ENCODE measurements around the gene GRIN2A. TPM values are rescaled to one million over a fixed set of nuclear protein-coding genes. Genes with fewer than 3 reads are reported as not detected.

Gene GRIN2A
- total and polyA plus RNA-seq, 10 donors: under 0.01 to 0.10 (median 0.03) TPM; not detected in 7

DNA sequence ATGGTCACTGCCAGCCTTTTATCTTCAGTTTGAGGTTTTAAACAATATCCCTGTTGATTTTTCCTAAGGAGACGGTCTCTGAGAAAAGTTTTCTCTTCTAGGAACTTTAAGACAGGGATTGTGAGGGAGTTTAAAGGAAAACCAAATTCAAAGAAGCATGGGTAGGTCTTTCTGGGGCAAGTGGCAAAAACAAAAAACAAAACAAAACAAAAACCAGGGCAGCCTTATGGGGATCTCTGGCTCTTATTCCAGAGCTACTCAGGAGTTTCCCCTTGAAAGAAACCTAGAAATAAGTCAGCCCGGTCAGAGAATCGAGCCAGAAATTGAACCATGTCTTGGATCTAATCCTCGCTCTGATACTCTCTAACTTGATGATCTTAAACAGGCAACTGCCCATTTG, 424.5 kb downstream of the GRIN2A start:
- Histone ChIP-seq H3K9me3 (no peaks in the 10 kb centered on the region), H3K4me1 (no peaks in the 10 kb centered on the region), H3K27me3 (replicated peaks in 1 of 7) (no peaks in the 10 kb centered on the region), H3K4me3 (no peak overlapping the region), H3K27ac (no peak overlapping the region), H3K36me3 (no peaks in the 10 kb centered on the region)
- WGBS, 5 donors: 70 to 88% (median 85%) methylated on average over 4 of the region's 4 CpGs
- intact Hi-C loops (cut with DNase I; ENCODE audit: low total_unique reads): no loop called here
- no peak for DNase-seq
- no peak for TF ChIP-seq POLR2AphosphoS5 (IDR thresholded peaks at IDR 0.05)
- TF ChIP-seq, protein P1, sequence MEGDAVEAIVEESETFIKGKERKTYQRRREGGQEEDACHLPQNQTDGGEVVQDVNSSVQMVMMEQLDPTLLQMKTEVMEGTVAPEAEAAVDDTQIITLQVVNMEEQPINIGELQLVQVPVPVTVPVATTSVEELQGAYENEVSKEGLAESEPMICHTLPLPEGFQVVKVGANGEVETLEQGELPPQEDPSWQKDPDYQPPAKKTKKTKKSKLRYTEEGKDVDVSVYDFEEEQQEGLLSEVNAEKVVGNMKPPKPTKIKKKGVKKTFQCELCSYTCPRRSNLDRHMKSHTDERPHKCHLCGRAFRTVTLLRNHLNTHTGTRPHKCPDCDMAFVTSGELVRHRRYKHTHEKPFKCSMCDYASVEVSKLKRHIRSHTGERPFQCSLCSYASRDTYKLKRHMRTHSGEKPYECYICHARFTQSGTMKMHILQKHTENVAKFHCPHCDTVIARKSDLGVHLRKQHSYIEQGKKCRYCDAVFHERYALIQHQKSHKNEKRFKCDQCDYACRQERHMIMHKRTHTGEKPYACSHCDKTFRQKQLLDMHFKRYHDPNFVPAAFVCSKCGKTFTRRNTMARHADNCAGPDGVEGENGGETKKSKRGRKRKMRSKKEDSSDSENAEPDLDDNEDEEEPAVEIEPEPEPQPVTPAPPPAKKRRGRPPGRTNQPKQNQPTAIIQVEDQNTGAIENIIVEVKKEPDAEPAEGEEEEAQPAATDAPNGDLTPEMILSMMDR (IDR thresholded peaks at IDR 0.05 in 8 of 11, conservative IDR thresholded peaks at IDR 0.05 in 3 of 11): no peak
- TF ChIP-seq POLR2A (IDR thresholded peaks at IDR 0.05): no peak

DNA sequence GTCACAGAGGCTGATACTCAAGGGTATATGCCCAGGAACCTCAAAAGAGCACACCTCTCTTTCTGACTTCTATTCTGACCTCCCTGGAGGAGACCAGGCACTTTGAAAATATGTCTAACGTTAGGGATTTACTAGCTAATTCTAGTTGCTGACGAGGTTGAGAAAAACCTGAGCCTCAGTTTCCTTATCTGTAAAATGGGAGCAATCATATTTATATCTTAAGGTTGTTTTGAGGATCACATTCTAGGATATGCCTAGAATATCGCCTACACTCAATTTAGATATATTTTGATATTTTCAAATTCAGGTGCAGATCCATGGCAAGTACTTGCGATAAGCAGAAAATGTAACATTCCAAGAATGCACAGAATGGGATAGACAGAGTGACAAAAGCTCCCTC, 425.8 kb downstream of the GRIN2A start:
- intact Hi-C loops (cut with DNase I; ENCODE audit: low total_unique reads): no loop called here
- TF ChIP-seq, protein P1 (IDR thresholded peaks at IDR 0.05 in 8 of 11, conservative IDR thresholded peaks at IDR 0.05 in 3 of 11): no peak
- TF ChIP-seq POLR2AphosphoS5 (IDR thresholded peaks at IDR 0.05): no peak
- TF ChIP-seq POLR2A (IDR thresholded peaks at IDR 0.05): no peak
- DNase-seq: no peak
- Histone ChIP-seq H3K27ac (no peak overlapping the region), H3K36me3 (no peaks in the 10 kb centered on the region), H3K4me3 (no peak overlapping the region), H3K4me1 (no peaks in the 10 kb centered on the region), H3K9me3 (no peaks in the 10 kb centered on the region), H3K27me3 (replicated peaks in 1 of 7) (no peaks in the 10 kb centered on the region)
- WGBS, 5 donors: 76 to 90% (median 87%) methylated on average over 4 of the region's 4 CpGs

DNA sequence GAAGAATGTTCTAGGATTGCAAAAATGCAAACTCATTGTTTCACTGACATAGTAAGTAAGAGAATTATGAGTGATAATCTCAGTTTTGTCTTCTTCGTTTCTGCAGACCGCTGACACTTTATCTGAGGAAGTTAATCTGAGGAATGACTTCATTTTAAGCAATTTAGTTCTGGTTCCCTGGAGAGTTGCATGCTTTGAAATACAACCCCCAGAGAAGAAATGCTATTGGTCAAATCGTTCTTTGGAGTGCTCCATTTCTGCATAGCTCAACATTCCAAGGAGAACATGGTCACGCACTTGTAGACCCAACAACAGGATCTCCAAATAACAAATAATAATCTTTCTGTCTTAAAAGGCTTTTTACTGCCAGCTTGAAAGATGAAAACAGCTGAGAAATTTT, 427.1 kb downstream of the GRIN2A start:
- H3K27ac ChIP-seq: no peak overlapping the region
- intact Hi-C loops (cut with DNase I; ENCODE audit: low total_unique reads): no loop called here
- DNase-seq: no peak
- 36 to 54% (median 52%) methylated on average over 4 of the region's 4 CpGs for WGBS, 5 donors
- no peak for TF ChIP-seq POLR2AphosphoS5 (IDR thresholded peaks at IDR 0.05)
- no peak for TF ChIP-seq POLR2A (IDR thresholded peaks at IDR 0.05)
- TF ChIP-seq, protein P1 (IDR thresholded peaks at IDR 0.05 in 8 of 11, conservative IDR thresholded peaks at IDR 0.05 in 3 of 11): no peak
- H3K9me3 ChIP-seq: no peaks in the 10 kb centered on the region
- no peaks in the 10 kb centered on the region for H3K36me3 ChIP-seq
- H3K4me3 ChIP-seq: no peak overlapping the region
- no peaks in the 10 kb centered on the region for H3K27me3 ChIP-seq (replicated peaks in 1 of 7)
- H3K4me1 ChIP-seq: no peaks in the 10 kb centered on the region

DNA sequence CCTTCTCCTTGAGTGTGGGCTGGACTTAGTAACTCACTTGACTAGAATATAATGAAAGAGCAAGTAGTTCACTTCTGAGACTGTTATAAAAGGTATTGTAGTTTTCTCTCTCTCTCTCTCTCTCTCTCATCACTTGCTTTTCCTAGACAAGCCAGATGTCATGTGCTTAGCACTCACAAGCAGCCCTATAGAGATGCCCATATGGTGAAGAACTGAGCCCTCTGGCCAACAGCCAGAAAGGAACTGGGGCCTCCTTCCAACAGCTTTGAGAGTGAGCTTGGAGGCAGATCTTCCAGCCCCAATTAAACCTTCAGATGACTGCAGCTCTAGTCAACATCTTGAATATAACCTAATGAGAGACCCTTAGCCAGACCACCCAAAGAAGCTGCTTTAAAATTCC, 440.5 kb downstream of the GRIN2A start:
- DNase-seq: no peak
- Histone ChIP-seq H3K27ac (no peak overlapping the region), H3K36me3 (no peaks in the 10 kb centered on the region), H3K9me3 (no peaks in the 10 kb centered on the region), H3K27me3 (replicated peaks in 1 of 7) (no peaks in the 10 kb centered on the region), H3K4me1 (no peaks in the 10 kb centered on the region), H3K4me3 (no peak overlapping the region)
- TF ChIP-seq POLR2A (IDR thresholded peaks at IDR 0.05) (no peak), POLR2AphosphoS5 (IDR thresholded peaks at IDR 0.05) (no peak)
- TF ChIP-seq, protein P1 (IDR thresholded peaks at IDR 0.05 in 8 of 11, conservative IDR thresholded peaks at IDR 0.05 in 3 of 11): no peak
- intact Hi-C loops (cut with DNase I; ENCODE audit: low total_unique reads): no loop called here

Measured in spleen (tissue), 11 donors.